Smooth muscle cell (in vitro differentiated cells): ENCODE measurements around the gene NBPF3. TPM values are rescaled to one million over a fixed set of nuclear protein-coding genes. Genes with fewer than 3 reads are reported as not detected.
"Not testable (repeated sequence)": the region's sequence is repeated elsewhere in the genome, so short reads cannot be mapped to it uniquely, and the experiment has no call there.

Experiments used
- DNase-seq: peaks from one replicate; lab custom pipeline; 2025; ENCODE audit not compliant: unreplicated experiment; lab: John Stamatoyannopoulos, UW
- H2AFZ ChIP-seq: fragments of 200-600 bp; sonication (generic); 2 replicates; pipeline ENCODE4 v1.6.0; 2016; ENCODE audit warnings: antibody characterized with exemption, low read depth, mild to moderate bottlenecking
- H3F3A ChIP-seq: fragments of 200-600 bp; sonication (generic); 2 replicates; pipeline ENCODE4 v1.6.0; 2017; ENCODE audit warnings: antibody characterized with exemption, low read depth
- H3K27ac ChIP-seq: fragments of 200-600 bp; sonication (generic); 2 replicates; pipeline ENCODE4 v1.5.1; 2016; ENCODE audit warnings: low read depth, mild to moderate bottlenecking
- H3K27me3 ChIP-seq: fragments of 200-600 bp; sonication (generic); 2 replicates; pipeline ENCODE4 v1.6.1; 2016; ENCODE audit warnings: low read depth, mild to moderate bottlenecking
- H3K36me3 ChIP-seq: fragments of 200-600 bp; sonication (generic); 2 replicates; pipeline ENCODE4 v1.5.1; 2016; ENCODE audit warnings: low read depth
- H3K4me1 ChIP-seq: fragments of 200-600 bp; sonication (generic); 2 replicates; pipeline ENCODE4 v1.5.1; 2016; ENCODE audit warnings: low read depth
- H3K4me2 ChIP-seq: fragments of 200-600 bp; sonication (generic); 2 replicates; pipeline ENCODE4 v1.6.0; 2016; ENCODE audit warnings: mild to moderate bottlenecking
- H3K4me3 ChIP-seq: fragments of 200-600 bp; sonication (generic); 2 replicates; pipeline ENCODE4 v1.5.1; 2016; ENCODE audit warnings: mild to moderate bottlenecking
- H3K79me2 ChIP-seq: fragments of 200-600 bp; sonication (generic); 2 replicates; pipeline ENCODE4 v1.6.0; 2016; ENCODE audit warnings: low read depth, mild to moderate bottlenecking
- H3K9ac ChIP-seq: fragments of 200-600 bp; sonication (generic); 2 replicates; pipeline ENCODE4 v1.6.0; 2016; ENCODE audit warnings: low read depth
- H3K9me3 ChIP-seq: fragments of 200-600 bp; sonication (generic); replicated peaks from 2 replicates; pipeline ENCODE4 v1.5.1; 2016; ENCODE audit warnings: low read depth
- H4K20me1 ChIP-seq: fragments of 200-600 bp; sonication (generic); 2 replicates; pipeline ENCODE4 v1.6.0; 2016; ENCODE audit warnings: low read depth
- WGBS: methylation state at CpG from one replicate; pipeline ENCODE4 v1.1.7; 2016; ENCODE audit warnings: low lambda C conversion rate; 5-methylcytosine and 5-hydroxymethylcytosine counted together
- polyA plus RNA-seq: library from polyadenylated mRNA; unstranded; fragments of >200 nt; fragmentation: Nextera tagmentation; extraction: Ambion mirVana; gene quantifications from 2 replicates; pipeline ENCODE4 v1.2.1, GENCODE V29; 2016
- total RNA-seq: library from RNA; depleted of rRNA; stranded (reverse); fragments of >200 nt; gene quantifications from 2 replicates; pipeline ENCODE4 v1.2.3, GENCODE V29; 2014
- TF ChIP-seq, protein P1 (sequence below): fragments of 200-600 bp; sonication (generic); IDR thresholded peaks from 2 replicates; pipeline ENCODE4 v1.5.1; 2017; ENCODE audit warnings: borderline replicate concordance, mild to moderate bottlenecking, antibody characterized with exemption; ENCODE audit not compliant: insufficient read depth, poor library complexity, severe bottlenecking

NBPF3 gene
- total and polyA plus RNA-seq, 2 experiments from 2014 or later = 7.5 to 11.0 TPM

DNA sequence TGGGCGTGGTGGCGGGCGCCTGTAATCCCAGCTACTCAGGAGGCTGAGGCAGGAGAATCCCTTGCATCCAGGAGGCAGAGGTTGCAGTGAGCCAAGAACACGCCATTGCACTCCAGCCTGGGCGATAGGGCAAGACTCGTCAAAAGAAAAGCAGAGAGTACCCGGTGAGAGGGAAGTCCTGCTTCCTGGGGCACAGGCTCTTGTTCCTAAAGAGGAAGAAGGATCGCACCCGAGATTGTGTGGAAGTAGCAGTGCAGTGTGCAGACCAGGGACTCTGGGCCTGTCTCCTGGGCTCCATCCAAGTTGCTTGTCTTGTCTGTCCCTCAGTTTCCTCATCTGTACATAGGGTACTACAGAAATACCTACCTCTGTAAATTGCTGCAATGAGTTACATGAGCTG is 29.6 kb downstream of the NBPF3 start:
- Histone ChIP-seq H3K9ac (no peak overlapping the region), H3K4me3 (no peak overlapping the region), H2AFZ (no peak overlapping the region), H3K9me3 (no peaks in the 10 kb centered on the region), H3K4me1 (no peaks in the 10 kb centered on the region), H3F3A (no peaks in the 10 kb centered on the region), H4K20me1 (no peaks in the 10 kb centered on the region), H3K4me2 (no peak overlapping the region), H3K27ac (no peak overlapping the region), H3K79me2 (no peaks in the 10 kb centered on the region), H3K36me3 (no peaks in the 10 kb centered on the region), H3K27me3 (no peaks in the 10 kb centered on the region)
- WGBS = 98% methylated on average over 9 of the region's 9 CpGs
- TF ChIP-seq, protein P1, sequence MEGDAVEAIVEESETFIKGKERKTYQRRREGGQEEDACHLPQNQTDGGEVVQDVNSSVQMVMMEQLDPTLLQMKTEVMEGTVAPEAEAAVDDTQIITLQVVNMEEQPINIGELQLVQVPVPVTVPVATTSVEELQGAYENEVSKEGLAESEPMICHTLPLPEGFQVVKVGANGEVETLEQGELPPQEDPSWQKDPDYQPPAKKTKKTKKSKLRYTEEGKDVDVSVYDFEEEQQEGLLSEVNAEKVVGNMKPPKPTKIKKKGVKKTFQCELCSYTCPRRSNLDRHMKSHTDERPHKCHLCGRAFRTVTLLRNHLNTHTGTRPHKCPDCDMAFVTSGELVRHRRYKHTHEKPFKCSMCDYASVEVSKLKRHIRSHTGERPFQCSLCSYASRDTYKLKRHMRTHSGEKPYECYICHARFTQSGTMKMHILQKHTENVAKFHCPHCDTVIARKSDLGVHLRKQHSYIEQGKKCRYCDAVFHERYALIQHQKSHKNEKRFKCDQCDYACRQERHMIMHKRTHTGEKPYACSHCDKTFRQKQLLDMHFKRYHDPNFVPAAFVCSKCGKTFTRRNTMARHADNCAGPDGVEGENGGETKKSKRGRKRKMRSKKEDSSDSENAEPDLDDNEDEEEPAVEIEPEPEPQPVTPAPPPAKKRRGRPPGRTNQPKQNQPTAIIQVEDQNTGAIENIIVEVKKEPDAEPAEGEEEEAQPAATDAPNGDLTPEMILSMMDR = no peak
- DNase-seq = no peak

DNA sequence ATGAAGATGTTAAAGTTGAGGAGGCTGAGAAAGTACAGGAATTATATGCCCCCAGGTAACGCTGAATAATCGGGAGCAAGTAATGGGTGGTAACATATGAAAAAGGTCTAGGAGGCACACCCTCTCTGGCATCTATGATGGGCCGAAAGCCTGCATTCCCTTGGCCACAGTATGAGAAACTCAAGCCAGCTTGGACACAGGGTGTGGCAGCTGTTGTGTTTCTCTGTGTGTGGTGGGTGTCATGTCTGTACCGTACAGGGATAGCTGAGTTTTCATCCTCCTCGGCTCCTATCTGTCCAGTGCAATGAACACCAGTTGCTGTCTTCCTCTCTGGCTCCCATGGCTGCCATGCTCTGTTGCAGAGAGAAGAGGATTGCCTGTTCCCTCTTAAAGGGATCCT is 32.9 kb downstream of the NBPF3 start:
- Histone ChIP-seq H3K79me2 (no peaks in the 10 kb centered on the region), H3K9me3 (no peaks in the 10 kb centered on the region), H3K27me3 (no peaks in the 10 kb centered on the region), H3K4me1 (no peaks in the 10 kb centered on the region), H3K36me3 (no peaks in the 10 kb centered on the region), H3K4me3 (no peak overlapping the region), H4K20me1 (no peaks in the 10 kb centered on the region), H3K4me2 (no peak overlapping the region), H3K27ac (no peak overlapping the region), H2AFZ (no peak overlapping the region), H3K9ac (no peak overlapping the region), H3F3A (no peaks in the 10 kb centered on the region)
- TF ChIP-seq, protein P1 = no peak
- WGBS = 93% methylated on average over 5 of the region's 5 CpGs
- no peak for DNase-seq

DNA sequence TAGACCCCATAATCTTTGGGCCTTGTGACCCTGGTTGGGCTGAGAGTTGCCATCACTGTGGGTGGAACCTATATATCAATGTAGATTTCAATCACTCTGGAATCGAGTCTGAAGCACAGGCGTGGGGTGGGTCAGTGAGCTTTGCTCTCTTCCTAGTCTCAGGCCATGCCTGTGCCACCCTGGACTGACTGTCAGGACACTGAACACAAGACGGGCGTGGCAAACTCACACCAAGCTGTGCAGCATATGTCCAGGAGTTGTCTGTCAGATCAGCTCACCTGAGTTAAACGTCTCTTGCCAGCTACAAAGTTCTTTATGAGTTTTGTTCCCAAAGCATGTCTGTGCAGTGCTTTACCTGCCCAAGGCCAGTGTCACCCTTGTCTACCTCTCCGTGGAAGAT is 38.4 kb downstream of the NBPF3 start:
- Histone ChIP-seq H3K4me3 (no peak overlapping the region), H3K36me3 (no peaks in the 10 kb centered on the region), H3K79me2 (no peaks in the 10 kb centered on the region), H2AFZ (no peak overlapping the region), H3F3A (no peaks in the 10 kb centered on the region), H3K9ac (no peak overlapping the region), H4K20me1 (no peaks in the 10 kb centered on the region), H3K4me2 (no peak overlapping the region), H3K4me1 (no peaks in the 10 kb centered on the region), H3K27ac (no peak overlapping the region), H3K27me3 (no peaks in the 10 kb centered on the region), H3K9me3 (no peaks in the 10 kb centered on the region)
- no peak for DNase-seq
- TF ChIP-seq, protein P1 = no peak
- WGBS = 95% methylated on average over 6 of the region's 6 CpGs

DNA sequence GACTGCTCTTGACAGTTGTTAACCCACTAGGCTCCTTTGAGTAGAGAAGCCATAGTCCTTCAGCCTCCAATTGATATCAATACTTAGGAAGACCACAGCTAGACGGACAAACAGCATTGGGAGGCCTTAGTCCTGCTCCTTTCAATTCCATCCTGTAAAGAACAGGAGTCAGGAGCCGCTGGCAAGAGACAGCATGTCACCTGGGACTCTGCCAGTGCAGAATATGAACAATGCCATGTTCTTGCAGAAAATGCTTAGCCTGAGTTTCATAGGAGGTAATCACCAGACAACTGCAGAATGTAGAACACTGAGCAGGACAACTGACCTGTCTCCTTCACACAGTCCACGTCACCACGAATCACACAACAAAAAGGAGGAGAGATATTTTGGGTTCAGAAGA is 43.9 kb downstream of the NBPF3 start:
- H3K4me1 ChIP-seq, H4K20me1 ChIP-seq, H3K9me3 ChIP-seq, H3F3A ChIP-seq, H3K9ac ChIP-seq, H3K4me2 ChIP-seq, H3K36me3 ChIP-seq, H3K27me3 ChIP-seq, H3K4me3 ChIP-seq, H3K27ac ChIP-seq, H2AFZ ChIP-seq, H3K79me2 ChIP-seq, DNase-seq: not testable (repeated sequence)
- 94% methylated on average over 4 of the region's 4 CpGs for WGBS
